Stimulated activated CD8-positive, alpha-beta memory T cell treated with anti-CD3 and anti-CD28 coated beads, Interleukin-4, amount 100 ng/mL, for 1 hour (primary cell): ENCODE measurements around the gene ZNF304.
A peak's percentile ranks its signal among the peaks of the same experiment; 100 is the strongest.
"Not testable (repeated sequence)": the region's sequence is repeated elsewhere in the genome, so short reads cannot be mapped to it uniquely, and the experiment has no call there.

ENCODE experiments used
- DNase-seq, 2 donors: peaks; one replicate each; pipeline ENCODE4 v3.0.0-alpha.2; 2020; ENCODE audit warnings: low read depth in 2 of 2, low spot score in 1 of 2

ZNF304 gene

DNA sequence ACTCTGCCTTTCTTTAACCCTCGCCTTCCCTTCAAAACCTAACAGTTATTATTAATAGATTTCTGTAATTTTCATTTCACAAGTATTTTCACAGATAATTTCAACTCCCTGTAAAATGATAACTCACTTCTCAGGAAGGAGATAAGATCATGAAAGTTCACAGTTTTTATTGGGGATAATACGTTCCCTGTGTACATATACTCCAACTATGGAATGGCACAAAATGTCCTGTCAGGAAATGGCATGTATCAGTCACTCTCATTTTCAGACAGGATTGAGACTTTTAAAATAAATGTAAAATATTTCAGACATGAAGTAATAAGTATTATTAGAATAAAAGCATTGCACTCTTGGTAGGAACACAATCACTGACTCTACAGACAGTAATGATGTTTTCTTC lies 11.3 kb downstream of the ZNF304 start:
- no peak for DNase-seq

DNA sequence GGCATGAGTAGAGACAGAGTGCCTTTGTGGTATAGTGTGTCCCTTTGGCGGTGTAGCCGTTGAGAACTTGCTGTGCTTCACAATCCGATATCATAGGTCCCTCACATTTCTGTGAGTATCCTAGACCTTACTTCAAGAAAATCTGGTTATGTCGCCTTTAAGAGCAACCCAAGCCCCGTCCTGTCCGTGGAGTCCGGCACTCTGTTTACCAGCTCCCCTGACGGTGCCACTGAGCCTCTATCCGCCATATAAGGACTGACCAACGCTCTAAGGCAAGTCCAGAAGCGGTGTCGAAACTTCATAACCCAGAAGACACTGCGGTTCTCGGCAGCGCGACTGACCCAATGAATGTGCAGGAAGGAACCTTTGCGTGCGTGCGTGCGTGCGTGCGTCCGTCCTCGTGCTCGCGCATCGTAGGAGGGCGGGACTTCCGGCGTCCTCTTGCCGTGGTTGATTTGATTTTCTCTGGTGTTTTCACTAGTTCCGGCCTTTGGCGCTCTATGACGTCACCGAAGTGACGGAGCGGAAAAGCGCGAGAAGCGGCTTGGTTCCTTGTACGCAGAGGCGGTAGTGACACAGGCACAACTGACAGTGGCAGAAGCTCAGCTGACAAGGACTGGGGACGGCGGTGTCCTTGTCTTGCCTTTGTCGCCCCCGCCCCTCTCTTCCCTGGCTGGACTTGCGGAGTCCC lies 12.1 kb downstream of the ZNF304 start, which contains the start of the genes TRAPPC2B and ZNF547:
Gene TRAPPC2B (plus strand): TSS at position 555 of the 691 bp plus-strand sequence. CDS start 1,283 bp downstream, outside the sequence.
Gene ZNF547 (plus strand): TSS at position 555 of the 691 bp plus-strand sequence. CDS start 5,005 bp downstream, outside the sequence.
- DNase-seq: peak; percentile 96

DNA sequence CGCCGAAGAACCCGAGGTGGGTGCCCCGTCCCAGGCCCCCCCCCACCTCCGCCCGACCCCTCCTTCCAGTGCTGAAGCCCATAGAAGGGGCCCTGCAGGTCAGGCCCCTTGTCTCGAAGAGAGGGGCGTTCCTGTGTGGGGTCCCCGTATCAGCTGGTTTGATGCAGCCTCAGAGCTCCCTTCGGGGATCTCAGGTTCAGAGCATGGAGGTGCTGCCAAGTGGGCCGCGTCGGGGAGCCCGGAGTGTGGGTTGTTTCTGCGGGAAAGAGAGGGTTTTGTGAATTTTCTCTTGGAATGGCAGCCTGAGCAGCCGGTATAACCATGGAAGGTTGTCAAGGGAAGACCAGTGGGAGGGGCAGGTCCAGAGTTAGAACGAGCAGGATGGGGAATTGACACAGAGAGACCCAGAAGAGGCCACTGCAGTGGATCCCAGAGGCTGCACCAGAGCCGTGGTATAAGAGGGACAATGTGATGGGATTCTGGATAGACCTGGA lies 12.7 kb downstream of the ZNF304 start:
- DNase-seq: no peak

DNA sequence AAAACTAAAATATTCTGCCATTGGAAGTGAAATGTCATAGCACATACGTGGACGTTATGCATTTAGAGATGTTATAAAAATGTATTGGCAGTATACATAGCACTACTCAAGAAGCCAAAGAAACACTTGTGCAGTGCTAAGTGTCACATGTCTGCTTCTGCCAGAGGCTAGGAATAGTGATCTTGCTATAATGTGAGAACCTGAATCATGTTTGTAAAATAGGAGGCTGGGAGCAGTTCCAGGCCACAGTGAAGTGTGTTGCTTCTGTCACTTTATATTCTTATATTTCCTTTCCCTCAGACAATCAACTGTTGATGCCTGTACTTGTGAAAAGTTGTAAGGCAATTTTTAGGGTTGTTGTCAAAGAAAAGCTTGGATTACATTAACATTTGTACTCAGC lies 15.7 kb downstream of the ZNF304 start:
- no peak for DNase-seq

DNA sequence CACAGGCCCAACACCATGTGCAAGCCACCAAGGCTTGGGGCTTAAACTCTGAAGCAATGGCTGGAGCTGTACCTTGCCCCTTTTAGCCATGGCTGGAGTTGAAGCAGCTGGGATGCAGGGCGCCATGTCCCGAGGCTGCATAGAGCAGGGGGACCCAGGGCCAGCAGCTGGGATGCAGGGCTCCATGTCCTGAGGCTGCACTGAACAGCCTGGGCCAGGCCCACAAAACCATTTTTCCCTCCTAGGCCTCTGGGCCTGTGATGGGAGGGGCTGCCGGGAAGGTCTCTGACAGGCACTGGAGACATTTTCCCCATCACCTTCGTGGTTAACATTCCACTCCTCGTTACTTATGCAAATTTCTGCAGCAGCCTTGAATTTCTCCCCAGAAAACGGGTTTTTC lies 23.1 kb downstream of the ZNF304 start:
- no peak for DNase-seq

DNA sequence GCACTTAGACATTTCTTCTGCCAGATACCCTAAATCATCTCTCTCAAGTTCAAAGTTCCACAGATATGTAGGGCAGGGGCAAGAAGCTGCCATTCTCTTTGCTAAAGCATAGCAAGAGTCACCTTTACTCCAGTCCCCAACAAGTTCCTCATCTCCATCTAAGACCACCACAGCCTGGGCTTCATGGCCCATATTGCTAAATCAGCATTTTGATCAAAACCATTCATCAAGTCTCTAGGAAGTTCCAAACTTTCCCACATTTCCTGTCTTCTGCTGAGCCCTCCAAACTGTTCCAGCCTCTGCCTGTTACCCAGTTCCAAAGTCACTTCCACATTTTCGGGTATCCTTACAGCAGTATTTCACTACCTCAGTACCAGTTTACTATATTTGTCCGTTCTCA lies 23.6 kb downstream of the ZNF304 start:
- DNase-seq: not testable (repeated sequence)

DNA sequence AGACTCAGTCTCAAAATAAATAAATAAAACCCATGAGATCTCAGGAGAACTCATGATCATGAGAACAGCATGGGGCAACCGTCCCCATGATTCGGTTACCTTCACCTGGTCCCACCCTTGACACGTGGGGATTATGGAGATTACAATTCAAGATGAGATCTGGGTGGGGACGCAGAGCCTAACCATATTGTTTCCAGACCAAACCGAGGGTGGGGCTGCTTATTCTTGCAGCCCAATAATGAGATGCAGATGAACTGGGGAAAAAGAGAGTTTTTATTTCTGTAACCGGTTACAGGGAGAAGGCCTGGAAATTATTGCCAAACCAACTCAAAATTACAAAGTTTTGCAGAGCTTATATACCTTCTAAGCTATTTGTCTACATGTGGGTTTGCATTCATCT lies 25.1 kb downstream of the ZNF304 start:
- no peak for DNase-seq

DNA sequence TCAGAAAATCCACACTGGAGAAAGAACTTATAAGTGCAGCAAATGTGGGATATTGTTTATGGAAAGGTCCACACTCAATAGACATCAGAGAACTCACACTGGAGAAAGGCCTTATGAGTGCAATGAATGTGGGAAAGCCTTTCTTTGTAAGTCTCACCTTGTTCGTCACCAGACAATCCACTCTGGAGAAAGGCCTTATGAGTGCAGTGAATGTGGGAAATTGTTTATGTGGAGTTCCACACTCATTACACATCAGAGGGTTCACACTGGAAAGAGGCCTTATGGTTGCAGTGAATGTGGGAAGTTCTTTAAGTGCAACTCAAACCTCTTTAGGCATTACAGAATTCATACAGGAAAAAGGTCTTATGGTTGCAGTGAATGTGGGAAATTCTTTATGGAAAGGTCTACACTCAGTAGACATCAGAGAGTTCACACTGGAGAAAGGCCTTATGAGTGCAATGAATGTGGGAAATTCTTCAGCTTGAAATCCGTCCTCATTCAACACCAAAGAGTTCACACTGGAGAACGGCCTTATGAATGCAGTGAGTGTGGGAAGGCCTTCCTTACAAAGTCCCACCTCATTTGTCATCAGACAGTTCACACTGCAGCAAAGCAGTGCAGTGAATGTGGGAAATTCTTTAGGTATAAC lies 26.6 kb downstream of the ZNF304 start:
- DNase-seq: no peak

DNA sequence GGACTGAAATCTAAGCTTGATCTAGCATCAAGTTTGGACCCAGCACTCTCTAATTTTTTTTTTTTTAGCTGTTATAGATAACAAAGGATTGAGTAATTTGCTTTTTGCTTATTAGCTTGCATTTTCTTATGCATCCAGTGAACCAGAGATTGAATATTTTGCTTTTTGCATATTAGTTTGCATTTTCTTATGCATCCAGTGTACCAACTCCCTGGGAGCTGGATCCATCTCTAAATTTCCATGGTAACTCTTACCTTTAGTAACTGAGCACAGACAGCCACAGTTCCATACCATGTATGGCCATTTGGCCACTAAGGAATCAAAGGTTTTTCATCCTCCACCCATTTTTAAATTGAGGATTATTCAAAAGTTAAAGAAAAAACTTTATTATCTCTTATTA lies 29.9 kb downstream of the ZNF304 start:
- DNase-seq: no peak

DNA sequence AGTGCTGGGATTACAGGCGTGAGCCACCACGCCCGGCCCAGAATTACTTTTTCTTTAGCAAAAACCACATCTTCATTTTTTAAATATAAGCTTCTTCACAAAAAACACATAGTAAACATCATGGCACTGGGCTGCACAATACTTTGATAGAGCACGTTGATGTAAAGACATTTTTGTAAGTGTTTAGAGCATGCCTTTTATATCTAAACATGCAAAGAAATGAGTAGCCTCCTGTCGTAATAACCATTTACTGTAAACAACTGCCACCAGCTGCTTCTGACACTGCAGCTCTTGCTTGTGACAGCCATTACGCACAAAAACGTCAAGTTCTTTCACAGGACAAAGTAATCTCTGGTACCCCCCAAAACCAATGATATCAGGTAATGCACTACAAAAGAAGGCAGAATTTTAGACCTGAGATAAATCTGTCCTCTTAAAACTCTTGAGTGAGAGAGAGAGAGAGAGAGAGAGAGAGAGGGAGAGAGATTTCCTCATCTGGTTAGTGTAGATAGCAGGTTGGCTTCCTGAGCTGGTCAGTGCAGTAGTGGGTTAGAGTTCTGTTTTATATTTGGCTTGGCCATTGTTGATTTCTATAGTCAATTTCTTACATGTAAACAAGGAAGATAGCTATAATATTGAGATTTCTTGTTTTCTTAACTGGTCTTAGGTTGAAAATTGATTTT lies 31.9 kb downstream of the ZNF304 start:
- DNase-seq: no peak

DNA sequence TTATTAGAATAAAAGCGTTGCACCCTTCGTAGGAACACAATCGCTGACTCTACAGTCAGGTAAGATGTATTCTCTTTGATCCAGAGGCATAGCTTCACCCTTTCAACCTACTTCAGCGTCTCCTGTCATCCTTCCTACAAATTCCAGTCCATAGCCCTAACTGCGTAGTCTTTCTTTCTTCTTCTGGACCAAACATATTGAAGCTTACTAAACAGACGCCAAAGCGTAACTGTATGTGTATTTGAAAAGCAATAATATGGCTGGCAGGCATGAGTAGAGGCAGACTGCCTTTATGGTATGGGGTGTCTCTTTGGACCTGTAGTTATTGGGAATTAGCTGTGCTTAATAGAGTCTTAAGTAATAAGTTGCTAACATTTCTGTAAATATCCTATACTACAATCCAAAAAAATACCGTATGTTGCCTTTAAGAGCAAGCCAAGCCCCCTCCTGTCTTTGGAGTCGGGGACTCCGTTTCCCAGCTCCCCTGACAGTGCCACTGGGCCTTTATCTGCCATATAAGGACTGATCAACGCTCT lies 38.2 kb downstream of the ZNF304 start:
- no peak for DNase-seq

DNA sequence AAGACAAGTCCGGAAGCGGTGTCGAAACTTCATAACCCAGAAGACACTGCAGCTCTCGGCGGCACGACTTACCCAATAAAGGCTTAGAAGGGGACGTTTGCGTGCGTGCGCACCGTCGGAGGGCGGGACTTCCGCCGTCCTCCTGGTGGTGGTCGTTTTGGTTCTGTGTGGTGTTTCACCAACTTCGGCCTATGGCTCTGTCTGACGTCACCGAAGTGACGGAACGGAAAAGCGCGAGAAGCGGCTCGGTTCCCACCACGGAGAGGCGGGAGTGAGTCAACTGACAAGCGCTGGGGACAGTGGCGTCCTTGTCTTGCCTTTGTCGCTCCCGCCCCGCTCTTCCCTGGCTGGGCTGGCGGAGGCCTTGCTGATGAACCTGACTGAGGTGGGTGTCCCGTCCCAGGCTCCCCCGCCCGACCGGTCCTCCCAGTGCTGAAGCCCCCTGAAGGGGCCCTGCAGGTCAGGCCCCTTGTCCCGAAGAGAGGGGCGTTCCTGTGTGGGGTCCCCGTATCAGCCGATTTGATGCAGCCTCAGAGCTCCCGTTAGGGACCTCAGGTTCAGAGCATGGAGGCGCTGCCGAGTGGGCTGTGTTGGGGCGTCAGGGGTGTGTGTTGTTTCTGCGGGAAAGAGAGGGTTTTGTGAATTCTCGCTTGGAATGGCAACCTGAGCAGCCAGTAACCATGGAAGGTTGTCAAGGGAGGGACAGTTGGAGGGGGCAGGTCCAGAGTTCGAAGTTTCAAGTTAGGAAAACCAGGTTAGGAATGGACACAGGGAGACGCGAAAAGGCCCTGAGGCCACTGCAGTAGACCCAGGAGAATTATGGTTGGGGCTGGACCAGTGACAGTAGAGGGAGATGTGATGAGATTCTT lies 38.9 kb downstream of the ZNF304 start, which contains the start of gene ZNF548:
Gene ZNF548 (plus strand): TSS at position 125 of the 869 bp plus-strand sequence. CDS start 246 bp downstream, at position 371.
- DNase-seq: peak; percentile 96 to 98

DNA sequence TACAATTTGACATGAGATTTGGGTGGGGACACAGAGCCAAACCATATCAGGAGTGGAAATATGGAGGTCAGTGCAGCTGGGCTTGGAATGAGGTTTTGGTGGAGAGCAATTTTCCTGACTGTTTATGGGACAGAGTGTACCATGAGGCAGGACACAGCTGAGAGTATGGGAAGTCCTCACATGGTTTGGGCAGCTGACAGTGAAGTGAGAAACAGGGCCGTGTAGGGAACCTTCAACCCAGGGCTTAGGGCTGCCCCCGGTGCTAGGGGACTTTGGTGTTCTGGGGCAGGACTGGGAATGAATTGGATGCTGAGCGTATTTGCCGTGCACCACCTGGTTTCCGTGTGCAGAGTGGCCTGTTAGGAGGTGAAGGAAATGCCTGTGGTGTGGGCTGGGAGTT lies 44.6 kb downstream of the ZNF304 start:
- DNase-seq: no peak

DNA sequence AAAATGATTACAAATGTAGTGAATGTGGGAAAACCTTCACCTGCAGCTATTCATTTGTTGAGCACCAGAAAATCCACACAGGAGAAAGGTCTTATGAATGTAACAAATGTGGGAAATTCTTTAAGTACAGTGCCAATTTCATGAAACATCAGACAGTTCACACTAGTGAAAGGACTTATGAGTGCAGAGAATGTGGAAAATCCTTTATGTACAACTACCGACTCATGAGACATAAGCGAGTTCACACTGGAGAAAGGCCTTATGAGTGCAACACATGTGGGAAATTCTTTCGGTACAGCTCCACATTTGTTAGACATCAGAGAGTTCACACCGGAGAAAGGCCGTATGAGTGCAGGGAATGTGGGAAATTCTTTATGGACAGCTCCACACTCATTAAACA lies 47.8 kb downstream of the ZNF304 start:
- DNase-seq: no peak

DNA sequence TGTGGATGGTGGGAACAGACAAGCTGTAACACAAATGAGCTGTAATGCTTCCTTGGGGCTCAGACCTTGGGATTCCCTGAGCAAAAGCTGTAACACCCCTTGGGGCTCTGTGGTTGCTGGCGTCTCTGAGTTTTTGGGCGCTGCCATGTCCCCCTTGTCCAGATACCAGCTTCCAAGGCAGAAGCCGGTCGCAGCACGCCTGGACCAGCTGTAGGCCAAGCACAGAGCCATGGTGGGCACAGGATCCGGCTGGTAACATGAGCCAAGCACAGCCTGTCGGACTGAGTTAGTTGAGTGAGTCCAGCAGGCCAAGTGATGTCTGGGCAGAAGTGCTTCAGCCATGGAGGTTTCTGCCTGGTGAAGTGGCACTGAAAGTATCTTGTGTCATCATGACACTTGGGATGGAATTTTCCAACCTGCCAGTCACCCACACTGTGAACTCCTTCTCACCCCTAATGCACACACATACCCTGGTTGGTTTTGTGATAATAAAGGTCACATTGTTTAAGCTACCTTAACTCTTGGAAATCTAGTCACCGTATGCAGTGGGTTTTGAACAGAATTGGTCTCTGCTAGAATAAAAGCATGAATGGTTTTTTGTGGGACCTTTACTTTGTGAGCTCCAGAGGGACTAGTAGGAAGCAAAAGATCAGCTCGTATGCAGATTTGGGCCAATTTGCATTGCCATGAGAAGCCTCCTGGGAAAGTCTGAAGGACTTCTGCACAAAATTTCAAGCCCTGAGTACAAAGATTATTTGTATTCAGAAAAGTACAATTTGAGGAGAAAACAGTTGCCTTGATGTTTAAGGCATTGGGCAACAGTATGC lies 52.9 kb downstream of the ZNF304 start:
- DNase-seq: no peak

DNA sequence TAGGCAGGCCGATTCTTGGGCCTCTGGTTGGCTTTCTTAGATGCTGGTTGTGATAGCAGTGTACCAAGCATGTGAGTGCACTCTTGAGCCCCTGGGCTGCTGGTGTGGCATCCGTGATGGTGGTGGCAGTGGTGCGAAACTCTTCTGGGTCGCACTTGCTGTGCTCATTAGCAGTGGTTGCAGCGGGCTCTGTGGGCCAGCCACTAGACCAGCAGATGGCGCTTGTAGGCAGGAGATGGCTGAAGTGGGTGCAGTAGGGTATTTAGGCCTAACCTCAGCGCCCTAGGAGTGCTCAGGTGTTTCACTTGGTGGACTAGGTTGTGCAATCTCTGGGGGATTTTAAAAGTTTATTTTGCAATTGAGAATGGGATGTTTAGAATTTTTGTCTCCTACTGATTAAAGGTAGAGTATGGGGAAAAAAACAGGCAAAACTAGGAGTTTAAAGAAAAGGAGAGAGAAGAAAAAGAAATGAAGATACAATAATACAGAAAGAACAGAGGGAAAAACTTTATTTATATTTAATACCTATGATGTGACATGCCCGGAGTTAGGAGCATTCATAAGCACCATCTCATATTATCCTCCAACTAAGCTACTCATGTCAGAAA lies 55.5 kb downstream of the ZNF304 start:
- peak in 1 of 2 donors; percentile 45 for DNase-seq
